Left lung (tissue), 10 donors: Measurements from ENCODE around the gene ATP7B. TPM values are rescaled to one million over a fixed set of nuclear protein-coding genes. Genes with fewer than 3 reads are reported as not detected.
"Not testable (repeated sequence)": the region's sequence is repeated elsewhere in the genome, so short reads cannot be mapped to it uniquely, and the experiment has no call there.

ENCODE experiments used
- ATAC-seq: fragments of 200-7000 bp; cut with Tn5 transposase; one replicate; pipeline ENCODE4 v1.9.1; 2020; ENCODE audit warnings: moderate library complexity
- DNase-seq, 4 donors: peaks; one replicate each; pipeline ENCODE4 v3.0.0-alpha.2; 2013 to 2020
- H3K27ac ChIP-seq, 2 donors: fragments of 200-600 bp; sonication (generic) in 1 of 2; one replicate each; pipeline versions ENCODE4 v1.5.0 to v1.8.0; 2020 to 2021
- H3K27me3 ChIP-seq, 2 donors: fragments of 200-600 bp; sonication (generic) in 1 of 2; one replicate each; pipeline versions ENCODE4 v1.5.0 to v1.8.0; 2020 to 2021
- H3K36me3 ChIP-seq, 2 donors: fragments of 200-600 bp; sonication (generic) in 1 of 2; one replicate each; pipeline versions ENCODE4 v1.5.0 to v1.8.0; 2020 to 2021
- H3K4me1 ChIP-seq, 2 donors: fragments of 200-600 bp; one replicate each; pipeline ENCODE4 v1.8.0; 2021
- H3K4me3 ChIP-seq, 2 donors: fragments of 200-600 bp; sonication (generic) in 1 of 2; one replicate each; pipeline versions ENCODE4 v1.5.0 to v1.8.0; 2020 to 2021; ENCODE audit warnings: mild to moderate bottlenecking in 1 of 2
- H3K9me3 ChIP-seq, 2 donors: fragments of 200-600 bp; sonication (generic) in 1 of 2; one replicate each; pipeline versions ENCODE4 v1.5.0 to v1.8.0; 2020 to 2021
- CTCF ChIP-seq, 2 donors: fragments of 200-600 bp; sonication (generic) in 1 of 2; IDR thresholded peaks; one replicate each; pipeline versions ENCODE4 v1.5.0 to v1.8.0; 2021; ENCODE audit warnings: antibody characterized with exemption in 2 of 2
- intact Hi-C, 2 donors: fragments of 100-400 bp; cut with DNase I; formaldehyde crosslinking; loops; one replicate each; pipeline versions ENCODE4 v1.11.2 to v1.14.2; 2022
- polyA plus RNA-seq, 6 donors: library from polyadenylated mRNA; unstranded; fragments of 120-200 nt; gene quantifications; one replicate each; pipeline ENCODE4 v1.2.1, GENCODE V29; 2013; ENCODE audit not compliant: insufficient read length in 6 of 6
- total RNA-seq, 2 donors: library from RNA; stranded (reverse); fragmentation: NEBNext Ultra II Directional; extraction: Animal tissue kit (Norgen Biotek cat#: 25700); gene quantifications; one replicate each; pipeline ENCODE4 v1.2.1, GENCODE V29; 2021
- donor health status: DM: no; HTN: yes; CAD: no.
- donor health status: DM: no; HTN: no; CAD: no.

ATP7B gene
- total and polyA plus RNA-seq, 8 donors, result 5.9 to 20.5 (median 18.4) TPM

- intact Hi-C loops, result no loop called here
- H3K4me1 ChIP-seq, result no peaks in the 10 kb centered on the region
- ATAC-seq, result no peak
- TF ChIP-seq CTCF (IDR thresholded peaks at IDR 0.05), result no peak
- peaks cover 0 to 12% of the 10 kb centered on the region in 2 donors for H3K9me3 ChIP-seq
- no peak overlapping the region for H3K27ac ChIP-seq
- no peak overlapping the region for H3K4me3 ChIP-seq
- no peak for DNase-seq
- no peaks in the 10 kb centered on the region for H3K27me3 ChIP-seq
- no peaks in the 10 kb centered on the region for H3K36me3 ChIP-seq
Measured at GRCh38 chr13:52043675-52044074, 32.4 kb upstream of the ATP7B start.

GRCh38 chr13:52036037-52036436 is 24.8 kb upstream of the ATP7B start:
- TF ChIP-seq CTCF (IDR thresholded peaks at IDR 0.05), result no peak
- intact Hi-C loops, result no loop called here
- peaks cover 0 to 2% of the 10 kb centered on the region in 2 donors for H3K9me3 ChIP-seq
- no peaks in the 10 kb centered on the region for H3K27me3 ChIP-seq
- ATAC-seq, result no peak
- no peaks in the 10 kb centered on the region for H3K4me1 ChIP-seq
- no peaks in the 10 kb centered on the region for H3K36me3 ChIP-seq
- DNase-seq, result no peak
- H3K27ac ChIP-seq, result no peak overlapping the region
- no peak overlapping the region for H3K4me3 ChIP-seq

GRCh38 chr13:52034616-52035226 is 23.5 kb upstream of the ATP7B start:
- intact Hi-C loops, result no loop called here
- no peak for DNase-seq
- no peak for TF ChIP-seq CTCF (IDR thresholded peaks at IDR 0.05)

GRCh38 chr13:52033039-52033438 is 21.8 kb upstream of the ATP7B start:
- no peaks in the 10 kb centered on the region for H3K4me1 ChIP-seq
- H3K27ac ChIP-seq, result no peak overlapping the region
- H3K4me3 ChIP-seq, result no peak overlapping the region
- no peak for DNase-seq
- intact Hi-C loops, result no loop called here
- peaks cover 0 to 14% of the 10 kb centered on the region in 2 donors for H3K36me3 ChIP-seq
- no peaks in the 10 kb centered on the region for H3K9me3 ChIP-seq
- no peaks in the 10 kb centered on the region for H3K27me3 ChIP-seq
- ATAC-seq, result no peak
- no peak for TF ChIP-seq CTCF (IDR thresholded peaks at IDR 0.05)

More at GRCh38 chr13:52034616-52035226, 23.5 kb upstream of the ATP7B start:
- ATAC-seq, result no peak
- H3K9me3 ChIP-seq, result no peaks in the 10 kb centered on the region
- no peak overlapping the region for H3K27ac ChIP-seq
- H3K4me1 ChIP-seq, result no peaks in the 10 kb centered on the region
- H3K27me3 ChIP-seq, result no peaks in the 10 kb centered on the region
- H3K4me3 ChIP-seq, result no peak overlapping the region
- H3K36me3 ChIP-seq, result no peaks in the 10 kb centered on the region

GRCh38 chr13:52030401-52030800 is 19.2 kb upstream of the ATP7B start:
- DNase-seq, H3K9me3 ChIP-seq, H3K27me3 ChIP-seq, ATAC-seq, intact Hi-C loops, H3K27ac ChIP-seq, H3K4me1 ChIP-seq, H3K4me3 ChIP-seq: not testable (repeated sequence)
- H3K36me3 ChIP-seq, result peaks cover 0 to 36% of the 10 kb centered on the region in 2 donors

GRCh38 chr13:52029569-52029968 is 18.3 kb upstream of the ATP7B start:
- no peak for ATAC-seq
- TF ChIP-seq CTCF (IDR thresholded peaks at IDR 0.05), result no peak
- no peak overlapping the region for H3K4me3 ChIP-seq
- peaks cover 0 to 42% of the 10 kb centered on the region in 2 donors for H3K36me3 ChIP-seq
- no peak for DNase-seq
- H3K27me3 ChIP-seq, result no peaks in the 10 kb centered on the region
- no peak overlapping the region for H3K27ac ChIP-seq
- intact Hi-C loops, result no loop called here
- no peaks in the 10 kb centered on the region for H3K4me1 ChIP-seq
- no peaks in the 10 kb centered on the region for H3K9me3 ChIP-seq
